Endodermal cell (in vitro differentiated cells): ENCODE results near the gene KIAA1328. TPM values are rescaled to one million over a fixed set of nuclear protein-coding genes. Genes with fewer than 3 reads are reported as not detected.
A peak's percentile ranks its signal among the peaks of the same experiment; 100 is the strongest.

Experiments used
- DNase-seq: peaks from one replicate; pipeline ENCODE4 v3.0.0-alpha.2; 2017
- H3K27ac ChIP-seq: 2 replicates; pipeline ENCODE4 v1.5.1; 2013; ENCODE audit warnings: mild to moderate bottlenecking, low read depth, low read length, moderate library complexity
- H3K27me3 ChIP-seq: 2 replicates; pipeline ENCODE4 v1.6.1; 2013; ENCODE audit warnings: mild to moderate bottlenecking, low read length, moderate library complexity; ENCODE audit not compliant: insufficient read depth, control insufficient read depth, poor library complexity, severe bottlenecking
- H3K36me3 ChIP-seq: 2 replicates; pipeline ENCODE4 v1.7.0; 2013; ENCODE audit warnings: mild to moderate bottlenecking, low read length, moderate library complexity; ENCODE audit not compliant: control insufficient read depth, insufficient read depth
- H3K4me1 ChIP-seq: one replicate; pipeline ENCODE4 v1.7.0; 2013; ENCODE audit warnings: low read length; ENCODE audit not compliant: control insufficient read depth, insufficient read depth
- H3K4me3 ChIP-seq: 2 replicates; pipeline ENCODE4 v1.5.1; 2013; ENCODE audit warnings: mild to moderate bottlenecking, low read length, moderate library complexity
- H3K9ac ChIP-seq: 2 replicates; pipeline ENCODE4 v1.6.1; 2013; ENCODE audit warnings: mild to moderate bottlenecking, low read length, moderate library complexity; ENCODE audit not compliant: poor library complexity, severe bottlenecking; ENCODE audit errors: extremely low read depth
- H3K9me3 ChIP-seq: 2 replicates; pipeline ENCODE4 v1.6.1; 2013; ENCODE audit warnings: mild to moderate bottlenecking, low read length, moderate library complexity; ENCODE audit not compliant: control insufficient read depth
- H3K27ac Mint-ChIP-seq: 2 replicates; pipeline ENCODE4 v1.8.0; 2020; ENCODE audit warnings: mixed read lengths
- H3K27me3 Mint-ChIP-seq: 2 replicates; pipeline ENCODE4 v1.8.0; 2021; ENCODE audit warnings: mild to moderate bottlenecking, mixed read lengths; ENCODE audit not compliant: insufficient read depth
- H3K36me3 Mint-ChIP-seq: 2 replicates; pipeline ENCODE4 v1.8.0; 2020; ENCODE audit warnings: low read depth, mixed read lengths
- H3K4me1 Mint-ChIP-seq: 2 replicates; pipeline ENCODE4 v1.8.0; 2020; ENCODE audit warnings: mixed read lengths
- H3K4me3 Mint-ChIP-seq: 2 replicates; pipeline ENCODE4 v1.8.0; 2020; ENCODE audit warnings: mild to moderate bottlenecking, moderate library complexity, mixed read lengths
- H3K9me3 Mint-ChIP-seq: 2 replicates; pipeline ENCODE4 v1.8.0; 2020; ENCODE audit warnings: mild to moderate bottlenecking, mixed read lengths
- CTCF ChIP-seq: fragments of 200-600 bp; sonication (generic); conservative IDR thresholded peaks from 2 replicates; pipeline ENCODE4 v1.5.0; 2021; ENCODE audit warnings: antibody characterized with exemption, mild to moderate bottlenecking
- WGBS, 2 experiments: methylation state at CpG; one replicate each; pipeline versions ENCODE4 v1.1.5 to v1.1.7; 2013; ENCODE audit warnings: missing lambda C conversion rate in 2 of 2, mixed read lengths in 1 of 2; ENCODE audit not compliant: insufficient coverage in 1 of 2, insufficient read length in 1 of 2; 5-methylcytosine and 5-hydroxymethylcytosine counted together
- total RNA-seq, 2 donors: library from RNA; stranded (reverse); fragmentation: NEBNext Ultra II Directional in 1 of 2; extraction: Animal tissue kit (Norgen Biotek cat#: 25700) in 1 of 2; gene quantifications; 2 replicates in 1 of 2; 3 replicates in 1 of 2; pipeline ENCODE4 v1.2.1, GENCODE V29; 2021

Gene KIAA1328
- total RNA-seq, 2 donors from 2014 or later = 7.6 to 8.4 TPM

GRCh38 chr18:37218022-37218590, 389.2 kb downstream of the KIAA1328 start:
- peaks cover 42% of the 10 kb centered on the region for H3K4me1 Mint-ChIP-seq
- no peak overlapping the region for H3K9ac ChIP-seq
- H3K36me3 ChIP-seq = no peaks in the 10 kb centered on the region
- WGBS, 2 experiments = 7 to 14% methylated on average over 2 of the region's 2 CpGs
- H3K9me3 Mint-ChIP-seq = peaks cover 38% of the 10 kb centered on the region
- peaks cover 53% of the 10 kb centered on the region for H3K27me3 Mint-ChIP-seq
- peaks cover 28% of the 10 kb centered on the region for H3K9me3 ChIP-seq
- TF ChIP-seq CTCF = no peak
- H3K27ac Mint-ChIP-seq = peak overlapping the region; percentile 86
- no peaks in the 10 kb centered on the region for H3K27me3 ChIP-seq
- peaks cover 2% of the 10 kb centered on the region for H3K36me3 Mint-ChIP-seq
- no peak overlapping the region for H3K27ac ChIP-seq
- H3K4me3 ChIP-seq = no peak overlapping the region
- H3K4me1 ChIP-seq = peaks cover 5% of the 10 kb centered on the region
- peak overlapping the region; percentile 34 for H3K4me3 Mint-ChIP-seq
- DNase-seq = peak; percentile 76

GRCh38 chr18:37219257-37219656, 390.3 kb downstream of the KIAA1328 start:
- Histone ChIP-seq H3K27me3 (no peaks in the 10 kb centered on the region), H3K9me3 (peaks cover 25% of the 10 kb centered on the region), H3K4me1 (peaks cover 5% of the 10 kb centered on the region), H3K36me3 (no peaks in the 10 kb centered on the region), H3K27ac (no peak overlapping the region), H3K9ac (no peak overlapping the region), H3K4me3 (no peak overlapping the region)
- peak; percentile 67 for DNase-seq
- Mint-ChIP-seq H3K36me3 (no peaks in the 10 kb centered on the region), H3K4me3 (peak overlapping the region; percentile 34), H3K27me3 (peaks cover 54% of the 10 kb centered on the region), H3K4me1 (peaks cover 42% of the 10 kb centered on the region), H3K9me3 (peaks cover 27% of the 10 kb centered on the region), H3K27ac (no peak overlapping the region)
- WGBS, 2 experiments = 66% methylated on average over 7 of the region's 7 CpGs
- TF ChIP-seq CTCF = no peak

- 95 to 100% methylated on average over 1 to 4 of the region's 4 CpGs for WGBS, 2 experiments
- no peak for TF ChIP-seq CTCF
Observed at GRCh38 chr18:37222354-37222998, 393.5 kb downstream of the KIAA1328 start.

More at GRCh38 chr18:37222354-37222998, 393.5 kb downstream of the KIAA1328 start:
- Histone ChIP-seq H3K9me3 (peaks cover 15% of the 10 kb centered on the region), H3K27me3 (no peaks in the 10 kb centered on the region), H3K36me3 (no peaks in the 10 kb centered on the region), H3K9ac (no peak overlapping the region), H3K27ac (no peak overlapping the region), H3K4me3 (no peak overlapping the region), H3K4me1 (peaks cover 5% of the 10 kb centered on the region)
- no peak for DNase-seq
- Mint-ChIP-seq H3K4me1 (peaks cover 40% of the 10 kb centered on the region), H3K4me3 (no peak overlapping the region), H3K27ac (no peak overlapping the region), H3K27me3 (peaks cover 37% of the 10 kb centered on the region), H3K36me3 (no peaks in the 10 kb centered on the region), H3K9me3 (no peaks in the 10 kb centered on the region)
